ENCODE data around the gene ACTN1. TPM values are rescaled to one million over a fixed set of nuclear protein-coding genes. Genes with fewer than 3 reads are reported as not detected.

Gene ACTN1
- polyA plus RNA-seq, 1 of the 3 experiments (the other 2 are of a cell fraction) = 319 TPM

DNA sequence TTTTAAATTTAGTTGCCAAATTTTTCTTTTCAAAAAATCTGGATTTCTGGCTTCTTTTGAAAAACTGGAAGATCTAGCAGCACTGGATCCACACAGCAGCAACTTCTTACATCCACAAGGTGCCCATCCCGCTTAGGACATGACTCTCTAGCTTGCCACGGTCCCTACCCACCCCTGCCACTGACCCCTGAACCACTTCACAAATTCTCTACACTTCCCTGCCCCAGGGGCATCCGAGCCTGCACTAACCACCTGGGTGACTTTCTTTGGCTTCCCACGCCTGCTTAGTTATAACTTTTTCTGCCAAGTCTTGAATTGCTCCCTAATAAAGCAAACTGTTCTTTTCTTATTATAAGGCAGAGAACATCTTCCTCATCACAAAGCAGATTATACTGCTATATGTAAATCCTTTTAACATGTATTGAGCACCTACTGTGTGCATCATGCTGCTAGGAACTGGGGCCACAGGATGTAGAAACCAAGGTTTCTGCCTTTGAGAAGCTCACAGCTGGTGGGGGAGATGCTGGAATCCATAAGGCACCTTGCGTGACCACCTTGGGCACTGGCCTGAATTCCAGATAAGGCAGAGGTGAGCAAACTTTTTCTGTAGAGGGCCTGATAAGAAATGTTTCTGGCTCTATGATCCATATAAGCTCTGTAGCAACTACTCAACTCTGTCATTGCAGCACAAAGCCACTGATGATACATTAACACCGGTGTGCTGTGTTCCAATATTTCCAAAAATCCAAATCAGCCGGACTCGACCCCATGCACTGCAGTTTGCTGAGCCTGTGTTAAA, 59.8 kb downstream of the ACTN1 start:
- peaks cover 100% of the 10 kb centered on the region for H3K79me2 ChIP-seq (ENCODE audit: insufficient read depth)
- DNase-seq = no peak
- H3K9me2 ChIP-seq = no peaks in the 10 kb centered on the region
- peaks cover 0 to 25% of the 10 kb centered on the region in 2 experiments; a peak in 2 of 4 replicates for H3K4me1 ChIP-seq (ENCODE audit: control insufficient read depth in 1 of 2, insufficient read depth in 2 of 2, low read depth in 1 of 2, low read length in 1 of 2)
- no peak overlapping the region for H3K9ac ChIP-seq
- H4K20me1 ChIP-seq (ENCODE audit: insufficient read depth) = peaks cover 99% of the 10 kb centered on the region
- H3K4me2 ChIP-seq = no peak overlapping the region
- H3K27me3 ChIP-seq (ENCODE audit: insufficient read depth) = no peaks in the 10 kb centered on the region
- H3K9me3 ChIP-seq = no peaks in the 10 kb centered on the region
- ChIA-PET CTCF (interaction anchor here (1.0 to 1.7 kb wide), 6 partner anchors 8 to 188 kb away, joined by 3 to 8 read pairs (median 4); no protein-coding TSS in a partner anchor), POLR2A (no interaction called here)
- H3F3A ChIP-seq (replicated peaks; ENCODE audit: insufficient read depth) = peaks cover 49% of the 10 kb centered on the region
- H2AFZ ChIP-seq (ENCODE audit: low read depth) = no peak overlapping the region
- H3K36me3 ChIP-seq (replicated peaks in 1 of 2; ENCODE audit: control insufficient read depth in 1 of 2, insufficient read depth in 2 of 2, low read length in 1 of 2) = peaks cover 64 to 69% of the 10 kb centered on the region in 2 experiments
- no peak overlapping the region for H3K27ac ChIP-seq (ENCODE audit: low read depth in 2 of 2, low read length in 1 of 2)
- H3K4me3 ChIP-seq (ENCODE audit: low read depth in 2 of 2, low read length in 1 of 2) = no peak overlapping the region
- WGBS (ENCODE audit: low lambda C conversion rate) = 94% methylated on average over 8 of the region's 8 CpGs
- TF ChIP-seq MXI1 (IDR thresholded peaks at IDR 0.05; ENCODE audit: low read depth, low read length) = no peak
- no peak for TF ChIP-seq ELF1 (IDR thresholded peaks at IDR 0.05)
- no peak for TF ChIP-seq TAF1 (IDR thresholded peaks at IDR 0.05; ENCODE audit: borderline replicate concordance, low read depth, low read length)
- no peak for TF ChIP-seq FOXJ3 (CRISPR knock-in tag; IDR thresholded peaks at IDR 0.05)
- no peak for TF ChIP-seq POLR2AphosphoS5 (IDR thresholded peaks at IDR 0.05; ENCODE audit: low read depth, low read length)
- TF ChIP-seq MAX (IDR thresholded peaks at IDR 0.05; ENCODE audit: low read depth) = no peak
- TF ChIP-seq USF1 (IDR thresholded peaks at IDR 0.05; ENCODE audit: borderline replicate concordance, low read depth) = no peak
- TF ChIP-seq ZBTB33 (IDR thresholded peaks at IDR 0.05; ENCODE audit: borderline replicate concordance, low read depth) = no peak
- no peak for TF ChIP-seq RCOR1 (IDR thresholded peaks at IDR 0.05; ENCODE audit: low read length)
- no peak for TF ChIP-seq YY1 (IDR thresholded peaks at IDR 0.05; ENCODE audit: low read depth)
- TF ChIP-seq JUND (IDR thresholded peaks at IDR 0.05) = no peak
- no peak for TF ChIP-seq FOXM1 (IDR thresholded peaks at IDR 0.05; ENCODE audit: low read depth)
- TF ChIP-seq, protein P1, sequence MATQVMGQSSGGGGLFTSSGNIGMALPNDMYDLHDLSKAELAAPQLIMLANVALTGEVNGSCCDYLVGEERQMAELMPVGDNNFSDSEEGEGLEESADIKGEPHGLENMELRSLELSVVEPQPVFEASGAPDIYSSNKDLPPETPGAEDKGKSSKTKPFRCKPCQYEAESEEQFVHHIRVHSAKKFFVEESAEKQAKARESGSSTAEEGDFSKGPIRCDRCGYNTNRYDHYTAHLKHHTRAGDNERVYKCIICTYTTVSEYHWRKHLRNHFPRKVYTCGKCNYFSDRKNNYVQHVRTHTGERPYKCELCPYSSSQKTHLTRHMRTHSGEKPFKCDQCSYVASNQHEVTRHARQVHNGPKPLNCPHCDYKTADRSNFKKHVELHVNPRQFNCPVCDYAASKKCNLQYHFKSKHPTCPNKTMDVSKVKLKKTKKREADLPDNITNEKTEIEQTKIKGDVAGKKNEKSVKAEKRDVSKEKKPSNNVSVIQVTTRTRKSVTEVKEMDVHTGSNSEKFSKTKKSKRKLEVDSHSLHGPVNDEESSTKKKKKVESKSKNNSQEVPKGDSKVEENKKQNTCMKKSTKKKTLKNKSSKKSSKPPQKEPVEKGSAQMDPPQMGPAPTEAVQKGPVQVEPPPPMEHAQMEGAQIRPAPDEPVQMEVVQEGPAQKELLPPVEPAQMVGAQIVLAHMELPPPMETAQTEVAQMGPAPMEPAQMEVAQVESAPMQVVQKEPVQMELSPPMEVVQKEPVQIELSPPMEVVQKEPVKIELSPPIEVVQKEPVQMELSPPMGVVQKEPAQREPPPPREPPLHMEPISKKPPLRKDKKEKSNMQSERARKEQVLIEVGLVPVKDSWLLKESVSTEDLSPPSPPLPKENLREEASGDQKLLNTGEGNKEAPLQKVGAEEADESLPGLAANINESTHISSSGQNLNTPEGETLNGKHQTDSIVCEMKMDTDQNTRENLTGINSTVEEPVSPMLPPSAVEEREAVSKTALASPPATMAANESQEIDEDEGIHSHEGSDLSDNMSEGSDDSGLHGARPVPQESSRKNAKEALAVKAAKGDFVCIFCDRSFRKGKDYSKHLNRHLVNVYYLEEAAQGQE (IDR thresholded peaks at IDR 0.05; ENCODE audit: low read depth, low read length) = no peak
- TF ChIP-seq, protein P2, sequence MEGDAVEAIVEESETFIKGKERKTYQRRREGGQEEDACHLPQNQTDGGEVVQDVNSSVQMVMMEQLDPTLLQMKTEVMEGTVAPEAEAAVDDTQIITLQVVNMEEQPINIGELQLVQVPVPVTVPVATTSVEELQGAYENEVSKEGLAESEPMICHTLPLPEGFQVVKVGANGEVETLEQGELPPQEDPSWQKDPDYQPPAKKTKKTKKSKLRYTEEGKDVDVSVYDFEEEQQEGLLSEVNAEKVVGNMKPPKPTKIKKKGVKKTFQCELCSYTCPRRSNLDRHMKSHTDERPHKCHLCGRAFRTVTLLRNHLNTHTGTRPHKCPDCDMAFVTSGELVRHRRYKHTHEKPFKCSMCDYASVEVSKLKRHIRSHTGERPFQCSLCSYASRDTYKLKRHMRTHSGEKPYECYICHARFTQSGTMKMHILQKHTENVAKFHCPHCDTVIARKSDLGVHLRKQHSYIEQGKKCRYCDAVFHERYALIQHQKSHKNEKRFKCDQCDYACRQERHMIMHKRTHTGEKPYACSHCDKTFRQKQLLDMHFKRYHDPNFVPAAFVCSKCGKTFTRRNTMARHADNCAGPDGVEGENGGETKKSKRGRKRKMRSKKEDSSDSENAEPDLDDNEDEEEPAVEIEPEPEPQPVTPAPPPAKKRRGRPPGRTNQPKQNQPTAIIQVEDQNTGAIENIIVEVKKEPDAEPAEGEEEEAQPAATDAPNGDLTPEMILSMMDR (IDR thresholded peaks at IDR 0.05) = no peak
- TF ChIP-seq TEAD4 (IDR thresholded peaks at IDR 0.05; ENCODE audit: borderline replicate concordance, insufficient read depth) = no peak
